ENCODE data around the gene JAK1. TPM values are rescaled to one million over a fixed set of nuclear protein-coding genes. Genes with fewer than 3 reads are reported as not detected.

JAK1 gene

DNA sequence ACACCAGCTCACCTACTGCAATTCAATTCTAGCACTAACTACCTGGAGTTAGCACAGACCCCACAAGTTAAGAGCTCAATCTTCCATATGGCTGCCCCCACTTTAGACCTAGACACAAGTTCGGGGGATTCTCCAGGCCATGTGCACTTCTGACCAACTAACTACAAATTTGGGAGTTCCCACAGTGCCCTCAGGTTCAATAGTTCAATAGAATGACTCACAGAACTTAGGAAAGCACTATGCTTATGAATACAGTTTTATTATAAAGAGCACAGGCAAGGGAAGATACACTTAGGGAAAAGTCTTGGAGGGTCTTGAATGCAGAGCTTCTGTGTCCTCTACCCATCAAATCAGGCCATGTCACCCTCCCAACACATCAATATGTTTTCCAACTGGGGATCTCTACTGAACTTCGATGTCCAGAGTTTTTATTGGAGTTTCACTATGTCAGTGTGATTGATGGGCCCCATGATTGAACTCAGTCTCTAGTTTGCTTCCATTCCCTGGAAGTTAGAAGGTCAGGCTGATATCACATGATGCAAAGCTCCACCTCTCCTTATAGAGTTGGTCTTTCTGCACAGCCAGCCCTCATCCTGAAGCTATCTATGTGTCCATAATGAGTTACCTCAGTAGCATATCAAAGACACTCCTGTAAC, 175.4 kb downstream of the JAK1 start:
- Histone ChIP-seq H4K8ac (ENCODE audit: low read depth, low read length) (no peak overlapping the region), H2AK5ac (ENCODE audit: low read length) (no peak overlapping the region), H3K4me3 (ENCODE audit: low read length) (no peak overlapping the region), H3K79me2 (ENCODE audit: control insufficient read depth, insufficient read depth, low read length) (no peaks in the 10 kb centered on the region), H3K23ac (ENCODE audit: low read length) (no peak overlapping the region), H3K56ac (ENCODE audit: low read length) (no peak overlapping the region), H2BK5ac (ENCODE audit: low read length) (no peak overlapping the region), H3K27me3 (ENCODE audit: insufficient read depth, low read length, poor library complexity) (no peaks in the 10 kb centered on the region), H3K27ac (ENCODE audit: low read depth, low read length) (no peak overlapping the region), H3K4me1 (ENCODE audit: control insufficient read depth, low read depth, low read length) (no peaks in the 10 kb centered on the region), H3K36me3 (ENCODE audit: control insufficient read depth, insufficient read depth, low read length) (peaks cover 2% of the 10 kb centered on the region), H2BK120ac (ENCODE audit: low read depth, low read length) (no peak overlapping the region), H3K18ac (ENCODE audit: low read length) (no peak overlapping the region), H3K9ac (ENCODE audit: low read length) (no peak overlapping the region), H2BK15ac (replicated peaks; ENCODE audit: low read depth) (no peak overlapping the region), H4K5ac (ENCODE audit: low read length) (no peak overlapping the region), H3K4ac (ENCODE audit: low read depth, low read length) (no peak overlapping the region), H3K79me1 (ENCODE audit: low read length) (no peaks in the 10 kb centered on the region), H3K4me2 (ENCODE audit: low read length) (no peak overlapping the region)
- DNase-seq: peak; percentile 10
- no CpG with 5 or more reads among the region's 2 CpGs for WGBS (ENCODE audit: extremely low coverage, insufficient coverage, low lambda C conversion rate)

Small RNAs within 50 kb of the gene (small RNA-seq; reads per million reads assigned to genes)
- not detected for gene AL606517.2 (ENCODE audit: insufficient read depth)
